ENCODE results near the gene RAP1GAP.
A peak's percentile ranks its signal among the peaks of the same experiment; 100 is the strongest.
"Not testable (repeated sequence)": the region's sequence is repeated elsewhere in the genome, so short reads cannot be mapped to it uniquely, and the experiment has no call there.

Gene RAP1GAP

GRCh38 chr1:21570528-21570875, 98.7 kb downstream of the RAP1GAP start:
- no peak for DNase-seq (ENCODE audit: low read depth, low spot score)
- in situ Hi-C loops (cut with HindIII; ENCODE audit: low sequenced_read_pairs): no loop called here
- no peak overlapping the region for H3K4me3 ChIP-seq (ENCODE audit: low read depth, low read length)
- TF ChIP-seq CTCF (IDR thresholded peaks at IDR 0.05; ENCODE audit: low read depth, low read length): no peak

GRCh38 chr1:21569820-21570527, 99.2 kb downstream of the RAP1GAP start:
- in situ Hi-C loops (cut with HindIII; ENCODE audit: low sequenced_read_pairs): no loop called here
- no peak overlapping the region for H3K4me3 ChIP-seq (ENCODE audit: low read depth, low read length)
- no peak for DNase-seq (ENCODE audit: low read depth, low spot score)
- no peak for TF ChIP-seq CTCF (IDR thresholded peaks at IDR 0.05; ENCODE audit: low read depth, low read length)

- TF ChIP-seq CTCF (IDR thresholded peaks at IDR 0.05; ENCODE audit: low read depth, low read length): no peak
- peak; percentile 31 for DNase-seq (ENCODE audit: low read depth, low spot score)
- no peak overlapping the region for H3K4me3 ChIP-seq (ENCODE audit: low read depth, low read length)
- in situ Hi-C loops (cut with HindIII; ENCODE audit: low sequenced_read_pairs): no loop called here
These were observed 100.3 kb downstream of the RAP1GAP start for GRCh38 chr1:21568809-21569385.

- peak; percentile 53 for DNase-seq (ENCODE audit: low read depth, low spot score)
- TF ChIP-seq CTCF (IDR thresholded peaks at IDR 0.05; ENCODE audit: low read depth, low read length): no peak
- in situ Hi-C loops (cut with HindIII; ENCODE audit: low sequenced_read_pairs): no loop called here
These were observed 101.0 kb downstream of the RAP1GAP start for GRCh38 chr1:21568006-21568746.

GRCh38 chr1:21567241-21568005, 101.7 kb downstream of the RAP1GAP start:
- H3K4me3 ChIP-seq (ENCODE audit: low read depth, low read length): no peak overlapping the region
- in situ Hi-C loops (cut with HindIII; ENCODE audit: low sequenced_read_pairs): no loop called here
- DNase-seq (ENCODE audit: low read depth, low spot score): peak; percentile 78
- no peak for TF ChIP-seq CTCF (IDR thresholded peaks at IDR 0.05; ENCODE audit: low read depth, low read length)

More at GRCh38 chr1:21568006-21568746, 101.0 kb downstream of the RAP1GAP start:
- H3K4me3 ChIP-seq (ENCODE audit: low read depth, low read length): no peak overlapping the region

- DNase-seq (ENCODE audit: low read depth, low spot score); H3K4me3 ChIP-seq (ENCODE audit: low read depth, low read length); in situ Hi-C loops (cut with HindIII; ENCODE audit: low sequenced_read_pairs): not testable (repeated sequence)
These were observed 102.8 kb downstream of the RAP1GAP start for GRCh38 chr1:21566361-21566760.
